Activated CD8-positive, alpha-beta memory T cell treated with anti-CD3 and anti-CD28 coated beads for 24 hours (primary cell): ENCODE measurements around the gene SLC27A2.
"Not testable (repeated sequence)": the region's sequence is repeated elsewhere in the genome, so short reads cannot be mapped to it uniquely, and the experiment has no call there.

Source experiments
- DNase-seq: peaks from one replicate; pipeline ENCODE4 v3.0.0-alpha.2; 2020

SLC27A2 gene

DNA sequence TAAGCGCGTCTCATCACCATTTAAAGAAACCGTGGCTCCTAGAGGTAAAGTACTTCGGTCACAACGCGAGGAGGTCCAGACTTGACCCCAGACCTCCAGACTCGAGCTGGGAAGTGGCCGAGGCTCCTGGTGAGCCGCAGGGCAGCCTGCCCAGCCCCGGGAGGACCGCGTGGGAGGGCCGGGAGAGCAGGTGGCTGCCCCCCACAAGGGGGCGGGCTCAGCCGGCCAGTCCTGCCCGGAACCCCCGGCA is at the start of gene SLC27A2:
Gene SLC27A2 (plus strand): TSS at position 228 of the 250 bp plus-strand sequence. CDS start 232 bp downstream, outside the sequence.
- DNase-seq, result no peak

DNA sequence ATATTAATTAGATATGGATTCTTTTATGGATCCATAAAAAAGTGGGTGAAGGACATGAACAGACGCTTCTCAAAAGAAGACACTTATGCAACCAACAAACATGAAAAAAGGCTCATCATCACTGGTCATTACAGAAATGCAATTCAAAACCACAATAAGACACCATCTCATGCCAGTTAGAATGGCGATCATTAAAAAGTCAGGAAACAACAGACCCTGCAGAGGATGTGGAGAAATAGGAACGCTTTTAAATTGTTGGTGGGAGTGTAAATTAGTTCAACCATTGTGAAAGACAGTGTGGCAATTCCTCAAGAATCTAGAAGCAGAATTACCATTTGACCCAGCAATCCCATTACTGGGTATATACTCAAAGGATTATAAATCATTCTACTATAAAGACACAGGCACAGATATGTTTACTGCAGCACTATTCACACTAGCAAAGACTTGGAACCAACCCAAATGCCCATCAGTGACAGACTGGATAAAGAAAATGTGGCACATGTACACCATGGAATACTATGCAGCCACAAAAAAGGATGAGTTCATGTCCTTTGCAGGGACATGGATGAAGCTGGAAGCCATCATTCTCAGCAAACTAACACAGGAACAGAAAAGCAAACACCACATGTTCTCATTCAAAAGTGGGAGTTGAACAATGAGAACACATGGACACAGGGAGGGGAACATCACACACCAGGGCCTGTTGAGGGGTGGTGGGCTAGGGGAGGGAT is 49.6 kb upstream of the SLC27A2 start:
- DNase-seq, result not testable (repeated sequence)

GRCh38 chr15:50134524-50135024 is 47.4 kb upstream of the SLC27A2 start:
- no peak for DNase-seq

GRCh38 chr15:50135031-50135551 is 46.9 kb upstream of the SLC27A2 start:
- no peak for DNase-seq

DNA sequence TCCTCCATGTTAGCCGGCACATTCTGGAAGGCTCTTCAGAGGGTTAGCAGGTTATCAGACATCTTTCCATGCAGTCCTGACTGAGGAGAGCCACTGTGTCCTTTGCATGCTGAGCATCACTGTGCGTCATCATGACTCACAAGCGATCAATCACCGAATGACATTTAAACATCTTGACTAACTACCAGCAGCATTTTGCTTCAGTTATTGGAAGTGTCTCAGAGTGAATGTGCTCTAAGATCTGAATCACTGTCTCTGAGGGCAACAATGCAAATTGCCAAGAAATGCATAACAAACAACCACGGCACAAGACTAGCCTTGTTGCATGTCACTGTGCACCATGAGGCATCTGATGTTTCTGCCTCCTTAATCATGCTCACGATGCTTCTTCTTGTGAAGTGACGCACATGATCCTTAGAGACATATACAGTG is 44.6 kb upstream of the SLC27A2 start:
- DNase-seq, result no peak

DNA sequence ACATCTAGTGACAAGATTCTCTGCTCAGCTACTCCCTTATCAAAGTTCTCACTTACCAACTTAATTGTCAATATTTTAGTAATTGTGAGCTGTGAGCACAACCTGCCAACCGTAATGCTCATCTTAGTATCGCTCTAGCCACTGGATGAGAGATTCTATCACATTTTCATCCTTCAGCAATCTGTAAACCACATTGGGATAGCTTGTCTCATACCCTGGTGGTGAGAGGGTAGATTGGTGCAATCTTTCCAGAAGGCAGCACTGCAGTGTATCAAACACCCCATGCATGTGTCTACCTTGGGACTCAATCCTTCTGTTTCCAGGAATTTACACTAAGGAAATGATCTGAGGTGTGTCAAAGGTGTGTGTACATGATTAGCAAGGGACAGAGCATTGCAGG is 44.1 kb upstream of the SLC27A2 start:
- DNase-seq, result no peak

GRCh38 chr15:50138391-50138790 is 43.6 kb upstream of the SLC27A2 start:
- no peak for DNase-seq

DNA sequence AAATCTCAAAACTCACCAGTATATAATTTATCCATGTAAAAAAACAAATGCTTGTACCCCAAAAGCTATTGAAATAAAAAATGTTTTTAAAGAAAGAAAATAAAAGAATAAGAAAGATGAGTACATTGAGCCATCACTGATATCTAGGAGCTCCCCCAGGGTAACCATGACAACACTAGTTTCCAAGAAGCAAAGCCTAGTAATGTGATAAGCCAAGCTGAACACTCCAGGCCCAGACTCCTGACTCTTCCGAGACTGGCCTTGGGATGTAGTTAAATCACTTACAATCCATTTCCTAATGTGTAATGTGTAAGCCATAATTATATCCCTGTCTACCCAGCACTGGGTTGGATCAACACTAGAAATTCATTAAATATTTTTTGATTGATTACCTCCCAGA is 41.9 kb upstream of the SLC27A2 start:
- no peak for DNase-seq

GRCh38 chr15:50140983-50141382 is 41.0 kb upstream of the SLC27A2 start:
- DNase-seq, result no peak

- no peak for DNase-seq
These were observed 40.1 kb upstream of the SLC27A2 start for GRCh38 chr15:50141856-50142255.

DNA sequence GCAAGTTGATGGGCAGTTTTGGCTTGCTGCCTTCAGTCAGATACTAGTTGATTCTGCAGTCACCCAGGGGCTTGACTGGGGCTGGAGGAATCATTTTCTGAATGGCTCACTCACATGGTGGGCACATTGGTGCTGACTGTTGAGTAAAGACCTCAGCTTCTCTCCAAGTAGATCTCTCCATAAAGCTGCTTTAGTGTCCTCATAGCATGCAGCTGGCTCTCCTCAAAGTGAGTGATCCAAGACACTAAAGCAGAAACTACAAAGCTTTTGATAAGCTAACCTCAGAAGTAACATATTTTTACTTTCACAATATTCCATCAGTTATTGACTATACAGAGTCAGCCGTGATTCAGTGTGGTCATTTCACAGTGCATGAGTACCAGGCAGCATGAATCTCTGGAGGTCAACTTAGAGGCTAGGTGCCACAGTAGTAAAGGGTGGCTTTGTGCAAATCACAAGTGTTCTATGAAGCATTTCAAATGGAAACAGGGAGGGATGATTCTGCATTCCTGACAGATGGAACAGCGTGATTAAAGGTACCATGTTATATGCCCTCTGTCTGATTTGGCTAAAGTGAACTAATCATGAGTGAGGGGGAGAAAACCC is 38.6 kb upstream of the SLC27A2 start:
- DNase-seq, result no peak

GRCh38 chr15:50144341-50145120 is 37.5 kb upstream of the SLC27A2 start:
- DNase-seq, result no peak

DNA sequence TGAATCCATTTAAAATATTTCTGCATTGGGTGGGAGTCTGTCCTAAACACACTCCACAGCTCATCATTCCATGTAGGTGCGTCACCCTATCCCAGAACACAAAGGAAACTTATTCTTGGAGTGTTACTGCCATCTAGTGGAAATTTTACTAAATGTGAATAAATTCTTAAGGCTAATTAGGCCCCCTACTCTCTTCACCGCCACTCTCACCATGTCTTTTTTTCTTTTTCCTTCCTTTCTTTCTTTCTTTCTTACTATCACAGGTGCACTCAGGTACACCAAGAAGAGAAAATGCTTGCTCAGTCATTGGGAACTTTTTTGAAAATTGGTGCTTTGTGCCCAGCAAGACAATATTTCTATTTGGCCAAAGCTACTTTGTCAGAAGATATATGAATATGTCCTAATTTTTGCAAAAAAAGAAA is 36.5 kb upstream of the SLC27A2 start:
- DNase-seq, result no peak

DNA sequence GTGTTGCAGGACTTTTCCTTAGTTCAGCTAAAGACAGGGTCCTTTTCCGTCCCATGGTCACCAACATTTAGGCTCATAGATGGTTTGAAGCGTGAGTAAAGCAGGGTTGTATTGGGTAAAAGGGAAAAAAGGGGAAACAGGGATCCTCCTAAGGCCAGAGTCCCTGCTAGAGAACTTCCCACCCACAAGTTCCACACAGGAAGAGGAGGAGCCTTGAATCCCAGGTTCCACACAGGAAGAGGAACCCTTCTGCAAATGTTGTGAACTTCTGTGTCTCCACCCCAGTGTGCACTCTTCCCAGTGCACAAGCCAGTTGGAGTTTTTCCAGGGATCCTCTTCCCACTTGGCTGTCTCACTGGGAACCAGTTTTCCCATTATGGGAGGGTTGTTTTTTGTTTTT is 35.4 kb upstream of the SLC27A2 start:
- no peak for DNase-seq

DNA sequence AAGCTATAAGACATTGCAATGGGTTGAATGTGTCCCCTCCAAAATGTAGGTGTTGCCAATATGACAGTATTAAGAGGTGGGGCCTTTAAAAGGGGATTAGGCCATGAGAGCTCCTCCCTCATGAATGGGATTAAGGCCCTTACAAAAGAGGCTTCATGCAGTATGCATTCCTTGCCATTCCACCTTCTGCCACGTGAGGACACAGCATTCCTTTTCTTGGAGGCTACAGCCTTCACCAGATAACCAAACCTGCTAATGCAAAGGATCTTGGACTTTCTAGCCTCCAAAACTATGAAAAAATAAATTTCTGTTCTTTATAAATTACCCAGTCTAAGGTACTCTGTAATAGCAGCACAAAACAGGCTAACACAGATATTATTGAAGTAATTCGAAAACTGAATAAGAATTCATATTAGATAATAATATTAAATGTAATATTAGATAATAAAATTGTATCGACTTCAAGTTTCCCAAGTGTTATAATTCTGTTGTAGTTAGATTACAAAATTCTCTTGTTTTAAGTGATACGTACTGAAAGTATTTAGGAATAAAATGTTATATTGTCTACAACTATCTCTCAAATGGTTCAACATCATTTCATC is 33.5 kb upstream of the SLC27A2 start:
- DNase-seq, result no peak

GRCh38 chr15:50149090-50149489 is 32.9 kb upstream of the SLC27A2 start:
- DNase-seq, result no peak

- no peak for DNase-seq
These were observed 31.6 kb upstream of the SLC27A2 start for GRCh38 chr15:50150349-50150748.

GRCh38 chr15:50150851-50151250 is 31.1 kb upstream of the SLC27A2 start:
- DNase-seq, result no peak

- DNase-seq, result no peak
These were observed 30.5 kb upstream of the SLC27A2 start for GRCh38 chr15:50151476-50151875.

- DNase-seq, result not testable (repeated sequence)
These were observed 23.8 kb upstream of the SLC27A2 start for GRCh38 chr15:50158236-50158635.

- DNase-seq, result no peak
These were observed 18.9 kb upstream of the SLC27A2 start for GRCh38 chr15:50162969-50163718.

GRCh38 chr15:50163719-50164410 is 18.1 kb upstream of the SLC27A2 start:
- no peak for DNase-seq
